GM15510 (cell line): ENCODE measurements around the gene RPL31.

Experiments used
- POLR2A ChIP-seq: IDR thresholded peaks from 3 replicates; pipeline ENCODE4 v1.6.1; 2011; ENCODE audit warnings: borderline replicate concordance; ENCODE audit not compliant: insufficient read length; ENCODE audit errors: extremely low read depth

Gene RPL31

DNA sequence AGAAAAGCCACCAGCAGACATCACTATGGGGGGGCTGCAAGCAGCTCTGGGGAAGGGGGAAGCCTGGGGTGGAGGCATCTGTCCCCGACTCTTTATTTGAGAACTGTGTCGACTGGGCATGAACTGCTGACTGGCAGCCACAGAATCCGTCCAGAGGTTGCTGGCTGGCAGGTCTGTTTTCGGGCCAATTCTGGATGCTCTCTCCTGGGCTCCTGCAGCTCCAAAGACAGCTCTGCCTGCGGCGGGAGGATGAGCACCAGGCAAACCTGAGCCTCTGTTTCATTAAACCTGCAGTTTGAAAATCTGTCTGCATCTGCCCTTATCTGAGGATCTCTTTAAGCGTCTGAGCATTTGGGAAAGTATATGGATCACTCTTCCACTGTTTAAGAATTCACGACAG, 34.4 kb upstream of the RPL31 start:
- no peak for TF ChIP-seq POLR2A

- no peak for TF ChIP-seq POLR2A
Observed at GRCh38 chr2:100968146-100969145, 33.6 kb upstream of the RPL31 start.

DNA sequence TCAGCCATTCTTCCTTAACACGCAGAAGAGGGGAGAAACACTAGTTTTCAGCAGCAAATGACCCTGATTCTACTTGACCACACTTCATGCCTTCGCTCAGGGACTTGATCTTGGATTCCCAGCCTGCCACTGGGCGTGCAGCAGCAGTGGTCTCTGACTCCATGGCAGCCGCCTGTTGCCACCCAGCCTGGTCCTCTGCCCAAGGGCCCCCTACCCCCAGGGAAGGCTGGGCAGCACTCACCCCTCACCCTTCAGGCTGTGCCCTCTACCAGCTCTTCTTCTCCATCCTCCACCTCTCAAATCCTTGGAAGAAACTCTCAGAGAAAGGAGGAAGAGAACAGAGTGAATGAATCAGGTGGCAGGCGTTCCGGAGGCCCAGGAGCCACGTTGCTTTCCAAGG, 32.1 kb upstream of the RPL31 start:
- TF ChIP-seq POLR2A, result no peak

GRCh38 chr2:100971221-100971620, 30.9 kb upstream of the RPL31 start:
- TF ChIP-seq POLR2A, result no peak

GRCh38 chr2:100972452-100972851, 29.6 kb upstream of the RPL31 start:
- TF ChIP-seq POLR2A, result no peak

GRCh38 chr2:100974712-100975520, 27.2 kb upstream of the RPL31 start:
- no peak for TF ChIP-seq POLR2A

GRCh38 chr2:100975521-100975785, 26.6 kb upstream of the RPL31 start:
- no peak for TF ChIP-seq POLR2A

GRCh38 chr2:100976061-100976460, 26.0 kb upstream of the RPL31 start:
- TF ChIP-seq POLR2A, result no peak

GRCh38 chr2:100976645-100977391, 25.3 kb upstream of the RPL31 start:
- TF ChIP-seq POLR2A, result no peak

- no peak for TF ChIP-seq POLR2A
Observed at GRCh38 chr2:100977511-100977910, 24.6 kb upstream of the RPL31 start.

GRCh38 chr2:100978582-100979191, 23.4 kb upstream of the RPL31 start:
- TF ChIP-seq POLR2A, result no peak

DNA sequence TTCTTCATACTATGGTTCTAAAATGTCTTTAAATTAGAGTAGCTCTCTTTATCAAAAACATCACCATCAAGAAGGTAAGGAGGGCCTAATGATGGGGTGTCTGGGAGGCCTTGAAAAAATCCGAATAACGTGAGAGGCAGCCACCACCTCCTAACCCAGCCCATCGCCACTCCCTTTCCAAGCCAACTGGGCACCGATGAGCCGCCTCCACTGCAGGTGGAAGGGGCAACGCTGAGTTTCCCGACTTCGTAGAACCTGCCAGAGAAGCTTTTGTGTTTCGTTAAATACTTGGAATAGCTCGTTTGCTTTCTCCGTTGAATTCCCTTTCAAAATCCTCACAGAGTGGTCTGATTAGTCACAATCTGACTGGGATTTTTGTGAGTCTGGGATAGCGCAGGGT, 22.0 kb upstream of the RPL31 start:
- no peak for TF ChIP-seq POLR2A

DNA sequence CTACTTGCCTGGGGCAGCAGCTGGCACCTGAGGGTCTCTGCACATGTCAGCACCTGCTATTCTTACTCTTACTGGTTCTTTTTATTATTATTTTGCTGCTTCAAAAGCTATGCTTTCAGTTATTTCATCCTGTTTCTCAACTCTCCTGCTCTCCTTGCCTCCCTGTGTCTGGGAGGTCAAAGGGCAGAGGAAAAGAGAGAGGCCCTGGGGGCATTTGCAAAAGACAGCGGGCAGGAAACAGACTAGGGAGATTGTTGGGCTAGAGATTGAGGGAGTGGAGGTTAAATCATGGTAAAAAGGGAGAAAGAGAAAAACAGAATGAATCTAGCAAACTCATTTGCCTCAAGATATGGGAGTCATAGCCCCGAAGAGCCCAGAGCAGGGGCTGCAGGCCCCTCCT, 21.1 kb upstream of the RPL31 start:
- no peak for TF ChIP-seq POLR2A

GRCh38 chr2:100982431-100982861, 19.6 kb upstream of the RPL31 start:
- no peak for TF ChIP-seq POLR2A
